Activated CD4-positive, alpha-beta T cell treated with anti-CD3 and anti-CD28 coated beads, Interleukin-2, amount 50 U/mL, for 24 hours (primary cell): ENCODE measurements around the gene MRPL46.

Experiments
- DNase-seq, 2 donors: peaks; one replicate each; pipeline ENCODE4 v3.0.0-alpha.2; 2020; ENCODE audit warnings: low read depth in 1 of 2, low spot score in 1 of 2

MRPL46 gene

GRCh38 chr15:88467073-88467934, at the start of gene MRPL46, which contains the start of gene MRPS11:
TSS of gene MRPL46 (minus strand) at chr15:88467388. CDS start at chr15:88467377, 11 bp downstream.
TSS of gene MRPS11 (plus strand) at chr15:88467708. CDS start at chr15:88467718, 10 bp downstream.
- DNase-seq, result peak; percentile 76 to 86

GRCh38 chr15:88513195-88513594, 46.0 kb upstream of the MRPL46 start:
- no peak for DNase-seq

GRCh38 chr15:88512601-88513000, 45.4 kb upstream of the MRPL46 start:
- DNase-seq, result no peak

GRCh38 chr15:88512078-88512477, 44.9 kb upstream of the MRPL46 start:
- DNase-seq, result no peak

GRCh38 chr15:88511161-88511560, 44.0 kb upstream of the MRPL46 start:
- DNase-seq, result no peak

- no peak for DNase-seq
Observed at GRCh38 chr15:88509964-88510363, 42.8 kb upstream of the MRPL46 start.

- no peak for DNase-seq
Observed at GRCh38 chr15:88509321-88509720, 42.1 kb upstream of the MRPL46 start.

- DNase-seq, result no peak
Observed at GRCh38 chr15:88506628-88507027, 39.4 kb upstream of the MRPL46 start.

- no peak for DNase-seq
Observed at GRCh38 chr15:88505721-88506120, 38.5 kb upstream of the MRPL46 start.

- DNase-seq, result no peak
Observed at GRCh38 chr15:88504445-88504844, 37.3 kb upstream of the MRPL46 start.

- DNase-seq, result no peak
Observed at GRCh38 chr15:88498996-88499395, 31.8 kb upstream of the MRPL46 start.

- DNase-seq, result no peak
Observed at GRCh38 chr15:88497109-88497765, 30.0 kb upstream of the MRPL46 start.

GRCh38 chr15:88493844-88494243, 26.7 kb upstream of the MRPL46 start:
- no peak for DNase-seq

GRCh38 chr15:88491158-88491557, 24.0 kb upstream of the MRPL46 start:
- DNase-seq, result no peak

GRCh38 chr15:88490036-88490435, 22.8 kb upstream of the MRPL46 start:
- no peak for DNase-seq

- no peak for DNase-seq
Observed at GRCh38 chr15:88489321-88489720, 22.1 kb upstream of the MRPL46 start.

GRCh38 chr15:88487796-88488523, 20.8 kb upstream of the MRPL46 start:
- DNase-seq, result no peak

GRCh38 chr15:88487178-88487795, 20.1 kb upstream of the MRPL46 start:
- DNase-seq, result no peak

- DNase-seq, result no peak
Observed at GRCh38 chr15:88484682-88485331, 17.6 kb upstream of the MRPL46 start.

- no peak for DNase-seq
Observed at GRCh38 chr15:88482263-88482662, 15.1 kb upstream of the MRPL46 start.

- no peak for DNase-seq
Observed at GRCh38 chr15:88480981-88481380, 13.8 kb upstream of the MRPL46 start.
